Measurements from ENCODE around the gene ARSG.
"Not testable (repeated sequence)": the region's sequence is repeated elsewhere in the genome, so short reads cannot be mapped to it uniquely, and the experiment has no call there.

Gene ARSG

GRCh38 chr17:68306819-68307218, 15.5 kb downstream of the ARSG start:
- DNase-seq (ENCODE audit: low spot score) = no peak

GRCh38 chr17:68307443-68307842, 16.1 kb downstream of the ARSG start:
- no peak for DNase-seq (ENCODE audit: low spot score)

- DNase-seq (ENCODE audit: low spot score) = not testable (repeated sequence)
Observed at GRCh38 chr17:68308486-68308885, 17.2 kb downstream of the ARSG start.

- not testable (repeated sequence) for DNase-seq (ENCODE audit: low spot score)
Observed at GRCh38 chr17:68309066-68309670, 17.9 kb downstream of the ARSG start.

GRCh38 chr17:68310152-68310551, 18.9 kb downstream of the ARSG start:
- DNase-seq (ENCODE audit: low spot score) = no peak

GRCh38 chr17:68314916-68315535, 23.7 kb downstream of the ARSG start:
- DNase-seq (ENCODE audit: low spot score) = no peak

GRCh38 chr17:68315930-68316329, 24.6 kb downstream of the ARSG start:
- DNase-seq (ENCODE audit: low spot score) = no peak

- DNase-seq (ENCODE audit: low spot score) = no peak
Observed at GRCh38 chr17:68317458-68317857, 26.2 kb downstream of the ARSG start.

GRCh38 chr17:68318103-68318991, 27.1 kb downstream of the ARSG start:
- DNase-seq (ENCODE audit: low spot score) = peak; percentile 91

GRCh38 chr17:68319410-68320162, 28.3 kb downstream of the ARSG start:
- no peak for DNase-seq (ENCODE audit: low spot score)

- no peak for DNase-seq (ENCODE audit: low spot score)
Observed at GRCh38 chr17:68320311-68320865, 29.1 kb downstream of the ARSG start.

- DNase-seq (ENCODE audit: low spot score) = no peak
Observed at GRCh38 chr17:68320943-68321555, 29.8 kb downstream of the ARSG start.

GRCh38 chr17:68321556-68321954, 30.3 kb downstream of the ARSG start:
- no peak for DNase-seq (ENCODE audit: low spot score)

GRCh38 chr17:68322630-68323029, 31.3 kb downstream of the ARSG start:
- DNase-seq (ENCODE audit: low spot score) = no peak

- DNase-seq (ENCODE audit: low spot score) = no peak
Observed at GRCh38 chr17:68324114-68324513, 32.8 kb downstream of the ARSG start.

GRCh38 chr17:68324654-68325336, 33.5 kb downstream of the ARSG start:
- no peak for DNase-seq (ENCODE audit: low spot score)

- DNase-seq (ENCODE audit: low spot score) = no peak
Observed at GRCh38 chr17:68325961-68326360, 34.7 kb downstream of the ARSG start.

- DNase-seq (ENCODE audit: low spot score) = no peak
Observed at GRCh38 chr17:68326681-68327080, 35.4 kb downstream of the ARSG start.

GRCh38 chr17:68327823-68328557, 36.7 kb downstream of the ARSG start:
- no peak for DNase-seq (ENCODE audit: low spot score)

- DNase-seq (ENCODE audit: low spot score) = no peak
Observed at GRCh38 chr17:68328676-68329075, 37.4 kb downstream of the ARSG start.

Measured in COLO829 (cell line).